NCI-H748 (cell line): ENCODE measurements around the gene ANTXR1.

Experiments
- DNase-seq: peaks from one replicate; lab custom pipeline; 2025; ENCODE audit not compliant: unreplicated experiment; lab: John Stamatoyannopoulos, UW

The ANTXR1 gene

GRCh38 chr2:69003731-69004130, 9.2 kb upstream of the ANTXR1 start:
- no peak for DNase-seq

- no peak for DNase-seq
Measured at GRCh38 chr2:69007169-69007568, 5.8 kb upstream of the ANTXR1 start.

- no peak for DNase-seq
Measured at GRCh38 chr2:69007603-69008002, 5.4 kb upstream of the ANTXR1 start.

- no peak for DNase-seq
Measured at GRCh38 chr2:69010437-69011194, 2.4 kb upstream of the ANTXR1 start.

GRCh38 chr2:69011611-69012157, 1.3 kb upstream of the ANTXR1 start:
- no peak for DNase-seq

GRCh38 chr2:69012310-69013141, 453 bp upstream of the ANTXR1 start:
- DNase-seq: peak; percentile 70

- peak; percentile 9 for DNase-seq
Measured at GRCh38 chr2:69013840-69014821, 1.2 kb downstream of the ANTXR1 start.

- no peak for DNase-seq
Measured at GRCh38 chr2:69017080-69017479, 4.1 kb downstream of the ANTXR1 start.

- no peak for DNase-seq
Measured at GRCh38 chr2:69017835-69018234, 4.9 kb downstream of the ANTXR1 start.

GRCh38 chr2:69018678-69019095, 5.7 kb downstream of the ANTXR1 start:
- DNase-seq: no peak

GRCh38 chr2:69020496-69021426, 7.8 kb downstream of the ANTXR1 start:
- DNase-seq: no peak

GRCh38 chr2:69021727-69022126, 8.7 kb downstream of the ANTXR1 start:
- no peak for DNase-seq

GRCh38 chr2:69022548-69022947, 9.6 kb downstream of the ANTXR1 start:
- no peak for DNase-seq

GRCh38 chr2:69023236-69023635, 10.3 kb downstream of the ANTXR1 start:
- no peak for DNase-seq

GRCh38 chr2:69026026-69026425, 13.0 kb downstream of the ANTXR1 start:
- DNase-seq: peak; percentile 64

GRCh38 chr2:69026691-69027459, 13.9 kb downstream of the ANTXR1 start:
- no peak for DNase-seq

GRCh38 chr2:69030800-69031428, 17.9 kb downstream of the ANTXR1 start:
- DNase-seq: no peak

- no peak for DNase-seq
Measured at GRCh38 chr2:69031466-69031865, 18.5 kb downstream of the ANTXR1 start.
